HG02870 (cell line): ENCODE data around the gene HIVEP3.

Experiments used
- ATAC-seq: cut with Tn5 transposase; IDR thresholded peaks from one replicate; pipeline ENCODE4 v1.9.1; 2021; ENCODE audit warnings: mild to moderate bottlenecking, moderate library complexity; ENCODE audit not compliant: unreplicated experiment

HIVEP3 gene

DNA sequence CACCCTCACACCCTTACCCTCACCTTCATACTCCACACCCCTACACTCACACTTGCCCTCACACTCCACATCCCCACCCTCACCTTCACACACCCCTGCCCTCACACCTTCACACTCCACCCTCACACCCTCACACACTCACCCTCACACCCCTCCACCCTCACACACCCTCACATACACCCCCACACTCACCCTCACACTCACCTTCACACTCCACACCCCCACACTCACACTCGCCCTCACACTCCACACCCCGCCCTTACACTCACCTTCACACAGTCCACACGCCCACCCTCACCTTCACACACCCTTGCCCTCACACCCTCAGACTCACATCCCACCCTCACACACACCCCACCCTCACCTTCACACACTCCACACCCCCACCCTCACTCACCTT, 390.6 kb downstream of the HIVEP3 start:
- ATAC-seq = no peak

GRCh38 chr1:41526956-41527561, 391.7 kb downstream of the HIVEP3 start:
- no peak for ATAC-seq

DNA sequence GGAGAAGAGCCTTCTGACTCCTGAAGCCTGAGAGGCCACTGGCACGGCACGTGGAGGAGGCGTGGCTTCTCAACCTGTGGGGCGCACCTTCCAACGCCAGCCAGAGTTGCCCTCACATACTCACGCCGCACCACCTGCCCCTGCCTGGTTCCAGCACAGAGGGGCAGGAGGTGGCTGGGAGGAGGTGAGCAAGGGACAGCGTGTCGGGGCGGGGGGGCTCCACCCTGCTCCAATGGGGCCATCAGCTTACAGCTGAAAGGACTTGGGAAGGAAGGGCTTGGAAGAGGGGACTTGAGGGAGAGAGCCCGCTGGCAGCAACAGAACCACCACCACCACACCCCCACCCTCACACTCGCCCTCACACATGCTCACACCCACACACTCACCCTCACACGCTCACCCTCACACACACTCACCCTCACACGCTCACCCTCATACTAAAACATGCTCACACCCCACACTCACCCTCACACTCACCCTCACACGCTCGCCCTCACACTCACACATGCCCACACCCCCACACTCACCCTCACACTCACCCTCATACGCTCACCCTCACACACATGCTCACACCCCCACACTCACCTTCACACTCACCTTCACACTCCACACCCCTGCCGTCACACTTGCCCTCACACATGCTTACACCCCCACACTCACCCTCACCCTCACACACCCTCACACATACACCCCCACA, 392.7 kb downstream of the HIVEP3 start:
- ATAC-seq = no peak

DNA sequence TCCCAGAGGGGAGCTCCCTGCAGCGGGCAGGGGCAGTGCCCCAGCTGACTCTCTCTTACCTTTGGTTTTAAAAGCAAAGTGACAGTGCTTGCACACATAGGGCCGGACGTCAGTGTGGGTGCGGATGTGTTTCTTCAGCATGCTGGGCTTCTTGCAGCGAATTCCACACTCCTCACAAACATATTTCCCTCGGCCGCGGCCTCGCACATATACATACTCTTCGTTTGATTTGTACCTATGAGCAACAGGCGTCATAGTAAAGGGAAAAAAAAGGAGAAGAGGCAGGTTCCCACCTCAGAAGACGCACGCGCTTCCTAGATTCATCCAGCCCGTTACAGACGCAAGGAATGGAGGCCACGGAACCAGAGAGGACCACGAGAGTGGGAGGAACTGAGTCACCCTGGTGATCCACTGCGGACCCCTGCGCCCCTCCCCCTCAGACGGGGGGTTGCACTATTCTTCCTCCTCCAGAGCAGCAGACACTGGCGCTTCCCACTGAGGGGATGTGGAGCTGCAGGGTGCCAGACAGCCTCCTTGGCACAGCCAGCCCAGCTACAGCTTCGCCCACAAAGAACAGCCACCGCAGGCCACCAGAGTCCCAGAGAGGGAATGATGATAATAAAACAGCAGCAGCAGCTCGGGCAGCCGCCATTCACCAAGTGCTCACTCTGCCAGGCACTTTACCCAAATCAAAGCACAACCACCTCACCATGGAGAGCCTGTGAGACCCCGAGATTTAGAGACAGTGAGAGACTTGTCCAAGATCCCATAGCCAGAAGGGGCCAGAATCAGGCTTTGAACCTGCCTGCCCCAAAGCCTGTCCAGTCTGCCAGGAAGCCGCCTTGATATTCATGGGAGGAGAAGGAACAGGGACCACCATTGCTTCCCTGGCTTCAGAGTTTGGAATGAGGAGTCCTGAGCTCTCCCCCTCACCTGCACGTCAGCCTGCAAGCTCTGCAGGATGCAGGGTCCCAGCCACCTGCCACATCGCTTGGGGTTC, 393.7 kb downstream of the HIVEP3 start:
- ATAC-seq = no peak

DNA sequence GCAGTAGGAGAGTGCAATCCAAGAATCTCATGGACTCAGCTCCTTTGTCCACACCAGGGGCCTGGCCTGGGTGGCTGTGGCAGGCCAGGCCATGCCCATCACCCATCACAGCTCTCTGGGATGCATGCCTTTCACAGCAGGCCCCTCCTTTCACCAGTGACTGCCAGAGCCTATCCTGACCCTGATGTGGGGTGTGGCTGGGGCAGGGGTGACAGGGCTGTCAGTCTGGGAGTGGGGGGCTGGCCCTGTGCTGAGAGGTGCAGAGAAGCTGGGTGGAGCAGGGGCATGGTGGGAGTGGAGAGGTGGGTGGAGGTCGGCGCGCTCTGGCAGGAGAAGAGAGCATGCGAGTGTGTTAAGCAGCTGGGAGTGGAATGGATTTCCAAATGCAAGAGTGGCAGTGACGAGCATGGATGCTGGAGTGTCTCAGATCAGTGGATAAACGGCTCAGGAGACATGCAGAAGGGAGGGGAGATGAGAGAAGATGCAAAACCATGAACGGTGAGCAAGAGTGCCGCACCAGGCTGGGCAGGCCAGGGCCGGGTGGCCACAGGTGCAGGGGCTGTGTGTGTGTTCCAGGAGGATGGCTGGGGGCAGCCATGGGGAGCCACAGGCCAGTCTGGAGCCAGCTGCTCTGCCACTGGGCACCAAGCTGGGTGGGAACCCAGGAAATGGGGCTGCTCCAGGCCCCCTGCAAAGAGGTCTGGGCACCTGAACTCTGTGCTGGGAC, 394.6 kb downstream of the HIVEP3 start:
- ATAC-seq = no peak

GRCh38 chr1:41523071-41523470, 395.7 kb downstream of the HIVEP3 start:
- ATAC-seq = no peak

GRCh38 chr1:41521766-41522165, 397.0 kb downstream of the HIVEP3 start:
- no peak for ATAC-seq

DNA sequence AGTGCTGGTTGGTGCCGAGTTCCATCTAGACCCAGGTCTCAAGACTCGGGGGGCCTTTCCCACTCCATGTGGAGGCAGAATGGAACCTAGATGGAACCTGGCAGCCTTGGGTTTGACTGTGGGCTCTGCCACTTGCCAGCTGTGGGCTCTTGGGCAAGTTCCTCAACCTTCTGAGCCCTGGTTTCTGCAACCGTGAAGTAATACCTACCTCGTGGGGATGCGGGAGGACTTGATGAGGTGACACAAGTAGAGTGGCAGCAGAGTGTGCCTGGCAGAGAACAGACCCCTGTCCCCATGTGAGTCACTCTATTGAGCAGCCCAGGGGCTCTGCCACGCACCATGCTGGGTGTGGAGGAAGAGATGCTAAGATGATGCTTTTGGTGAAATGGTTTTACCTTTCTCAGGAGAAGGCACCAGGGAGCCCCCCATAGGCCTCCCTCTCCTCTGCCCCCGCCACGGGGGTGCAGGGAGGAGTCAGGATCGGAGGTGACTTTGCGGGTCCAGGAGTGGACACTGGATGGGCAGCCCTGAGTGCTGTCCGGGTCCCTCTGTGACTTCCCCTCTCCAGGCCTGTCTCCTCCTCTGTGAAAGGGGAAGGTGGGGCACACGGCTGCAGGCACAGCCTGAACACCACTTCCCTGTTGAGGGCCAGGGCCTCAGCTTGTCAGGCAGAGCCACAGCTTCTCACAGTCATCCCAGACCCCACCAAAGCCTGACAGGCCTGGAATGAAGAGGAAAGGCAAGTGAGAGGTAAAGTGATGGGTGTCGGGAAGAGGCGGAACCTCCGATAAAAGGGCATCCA, 397.6 kb downstream of the HIVEP3 start:
- no peak for ATAC-seq

GRCh38 chr1:41519667-41520066, 399.1 kb downstream of the HIVEP3 start:
- ATAC-seq = no peak

DNA sequence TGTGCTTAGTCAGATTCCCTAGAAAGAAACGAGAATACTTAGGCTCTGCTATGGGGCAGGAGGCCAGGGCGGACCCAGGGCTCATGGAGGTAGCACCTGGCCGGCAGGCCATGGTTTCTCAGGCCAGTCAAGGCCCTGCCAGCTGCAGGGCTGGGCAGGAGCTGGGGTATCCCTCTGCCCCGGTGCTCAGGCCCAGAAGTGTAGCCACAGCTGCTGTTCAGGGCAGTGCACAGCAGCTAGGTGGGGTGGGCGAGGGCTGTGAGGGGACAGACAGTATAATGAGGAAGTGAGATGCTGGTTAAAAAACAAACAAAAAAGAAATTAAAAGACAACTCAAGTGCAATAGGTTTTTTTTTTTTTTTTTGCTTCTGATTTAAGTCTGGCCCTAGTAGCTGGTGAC, 400.3 kb downstream of the HIVEP3 start:
- no peak for ATAC-seq

DNA sequence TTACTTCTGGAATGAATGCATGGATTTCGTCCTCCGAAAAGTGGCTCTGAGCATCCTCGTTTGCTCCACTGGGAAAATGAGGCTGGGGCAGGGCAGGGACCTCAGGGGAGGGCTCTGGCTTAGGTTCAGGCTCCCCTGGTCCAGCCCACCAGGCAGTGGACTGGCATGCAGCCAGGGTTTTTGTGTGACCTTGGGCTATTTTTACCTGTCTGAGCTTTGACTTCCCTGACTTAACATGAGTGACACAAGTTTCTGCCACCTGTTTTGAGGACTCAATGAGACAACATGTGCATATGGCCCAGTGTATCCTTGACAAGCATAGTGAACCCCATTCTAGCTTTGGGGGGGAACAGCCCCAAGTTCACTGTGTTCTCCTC, 401.7 kb downstream of the HIVEP3 start:
- ATAC-seq = no peak

DNA sequence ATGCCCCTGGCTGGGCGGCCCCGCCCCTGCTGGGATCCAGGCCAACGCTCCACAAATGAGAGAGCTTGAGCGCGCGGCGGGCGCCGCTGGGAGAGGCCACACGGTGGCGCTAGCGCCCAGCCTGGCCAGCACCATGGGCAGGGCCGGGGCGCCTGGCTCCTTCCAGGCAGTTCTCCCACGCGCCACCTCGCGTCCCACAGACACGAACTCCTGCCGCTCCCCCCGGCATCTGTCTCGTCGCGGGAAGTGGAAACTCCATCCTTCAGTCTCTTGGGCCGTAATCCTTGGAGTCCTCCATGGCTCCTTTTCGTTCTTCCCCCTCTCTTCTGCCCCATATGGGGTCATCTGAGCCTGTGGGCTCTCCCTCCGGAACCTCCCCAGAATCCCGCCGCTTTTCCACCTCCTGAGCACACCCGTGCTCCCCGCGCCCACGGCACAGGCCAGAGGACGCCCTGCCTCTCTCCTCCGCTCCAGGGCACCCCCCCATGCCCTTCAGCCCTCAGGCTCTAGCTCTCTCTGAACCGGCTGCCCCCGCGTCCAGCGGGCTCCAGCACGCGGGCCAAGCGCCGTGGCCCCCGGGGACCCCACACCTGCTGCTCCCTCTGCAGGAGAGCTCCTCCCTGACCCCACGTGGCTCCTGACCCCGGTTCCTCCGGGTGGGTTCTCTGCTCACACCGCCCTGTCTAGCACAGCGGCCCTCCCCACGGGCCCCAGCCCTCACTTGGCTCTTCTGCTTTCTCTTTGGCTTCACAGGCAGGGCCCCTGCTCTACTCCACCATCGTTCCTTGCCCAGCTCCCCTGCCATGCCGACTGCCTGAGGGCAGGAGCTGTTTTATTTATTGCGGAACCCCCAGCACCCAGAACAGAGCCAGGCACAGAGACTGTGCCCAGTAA, 402.3 kb downstream of the HIVEP3 start:
- no peak for ATAC-seq

GRCh38 chr1:41515778-41516167, 402.9 kb downstream of the HIVEP3 start:
- no peak for ATAC-seq

GRCh38 chr1:41515131-41515678, 403.5 kb downstream of the HIVEP3 start:
- ATAC-seq = no peak

DNA sequence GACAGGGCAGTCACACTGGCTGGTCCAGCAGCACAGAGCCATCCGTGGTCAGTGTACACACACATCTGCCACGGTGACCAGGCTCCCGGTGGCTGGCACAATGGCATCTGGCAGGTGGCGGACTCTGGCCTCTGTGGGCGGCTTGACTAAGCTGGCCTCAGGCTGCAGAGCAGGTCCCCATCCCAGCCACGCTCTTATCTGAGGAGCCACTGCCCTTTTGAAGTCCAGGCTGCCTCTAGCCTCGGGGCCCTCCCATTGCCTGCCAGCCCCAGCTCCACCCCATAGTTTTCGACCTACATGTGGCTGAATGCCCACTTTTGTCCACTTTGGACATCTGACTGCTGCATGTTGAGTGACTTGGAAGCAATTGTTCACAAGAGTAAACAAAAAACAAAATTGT, 404.3 kb downstream of the HIVEP3 start:
- no peak for ATAC-seq

- ATAC-seq = no peak
Measured at GRCh38 chr1:41513383-41513735, 405.4 kb downstream of the HIVEP3 start.

GRCh38 chr1:41512701-41513382, 405.9 kb downstream of the HIVEP3 start:
- ATAC-seq = no peak

- ATAC-seq = no peak
Measured at GRCh38 chr1:41511239-41511540, 407.5 kb downstream of the HIVEP3 start.
